Psoas muscle (tissue), 8 donors: ENCODE measurements around the gene HSD17B4. TPM values are rescaled to one million over a fixed set of nuclear protein-coding genes. Genes with fewer than 3 reads are reported as not detected.
"Not testable (repeated sequence)": the region's sequence is repeated elsewhere in the genome, so short reads cannot be mapped to it uniquely, and the experiment has no call there.

Experiments
- ATAC-seq, 4 donors: fragments of 200-7000 bp; cut with Tn5 transposase; one replicate each; pipeline ENCODE4 v1.9.1; 2020; ENCODE audit warnings: moderate library complexity in 3 of 4, mild to moderate bottlenecking in 2 of 4
- DNase-seq, 2 donors: peaks; one replicate each; pipeline ENCODE4 v3.0.0-alpha.2; 2020
- H3K27ac ChIP-seq: fragments of 200-600 bp; one replicate; pipeline ENCODE4 v1.8.0; 2022
- H3K27me3 ChIP-seq, 3 donors: fragments of 200-600 bp in 1 of 3; one replicate each; pipeline versions ENCODE4 v1.6.1 to v1.8.0; 2013 to 2022; ENCODE audit warnings: low read length in 2 of 3, mild to moderate bottlenecking in 2 of 3, moderate library complexity in 1 of 3; ENCODE audit not compliant: insufficient read depth in 3 of 3
- H3K36me3 ChIP-seq, 2 donors: fragments of 200-600 bp in 1 of 2; one replicate each; pipeline versions ENCODE4 v1.6.1 to v1.8.0; 2013 to 2022; ENCODE audit warnings: low read depth in 1 of 2, mild to moderate bottlenecking in 1 of 2, moderate library complexity in 1 of 2; ENCODE audit not compliant: insufficient read depth in 1 of 2
- H3K4me1 ChIP-seq: fragments of 200-600 bp; one replicate; pipeline ENCODE4 v1.8.0; 2022
- H3K4me3 ChIP-seq: fragments of 200-600 bp; one replicate; pipeline ENCODE4 v1.8.0; 2022; ENCODE audit warnings: mild to moderate bottlenecking
- H3K9me3 ChIP-seq: fragments of 200-600 bp; one replicate; pipeline ENCODE4 v1.8.0; 2022
- CTCF ChIP-seq: fragments of 200-600 bp; IDR thresholded peaks from one replicate; pipeline ENCODE4 v1.8.0; 2022; ENCODE audit warnings: antibody characterized with exemption
- WGBS, 3 donors: extraction: QIAGEN DNeasy Blood & Tissue Kit; methylation state at CpG; one replicate each; pipeline versions ENCODE4 v1.1.6 to v1.1.7; 2013; 5-methylcytosine and 5-hydroxymethylcytosine counted together
- intact Hi-C, 2 donors: fragments of 100-400 bp; cut with DNase I; formaldehyde crosslinking; loops; one replicate each; pipeline versions ENCODE4 v1.11.0 to v1.14.2; 2022
- polyA plus RNA-seq, 3 donors: library from polyadenylated mRNA; stranded (reverse); fragments of 200-250 nt; gene quantifications; one replicate each; pipeline ENCODE4 v1.2.3, GENCODE V29; 2013
- total RNA-seq, 4 donors: library from RNA; stranded (reverse); fragmentation: NEBNext Ultra II Directional in 2 of 4; extraction: Animal tissue kit (Norgen Biotek cat#: 25700) in 2 of 4; gene quantifications; one replicate each; pipeline versions ENCODE4 v1.2.1 to v1.2.4, GENCODE V29; 2021 to 2023
- donor health status: healthy with polysubstance abuse.
- donor health status: DM: no; HTN: no; CAD: no; lungs with moderate emphysema.
- donor health status: Bipolar disorder and iron deficiency.
- donor health status: healthy.
- donor health status: DM: yes; HTN: yes; CAD: no.
- donor health status: DM: no; HTN: no; CAD: no.
- donor health status: DM: no; HTN: no; CAD: no.
- donor health status: DM: yes; HTN: yes; CAD: no.

HSD17B4 gene
- total and polyA plus RNA-seq, 7 donors = 60.5 to 142 (median 66.8) TPM

GRCh38 chr5:119412279-119413227, 39.7 kb upstream of the HSD17B4 start:
- no peak overlapping the region for H3K27ac ChIP-seq
- TF ChIP-seq CTCF = no peak
- no peaks in the 10 kb centered on the region for H3K9me3 ChIP-seq
- WGBS, 3 donors = 38 to 40% (median 39%) methylated on average over 9 of the region's 9 CpGs
- H3K27me3 ChIP-seq = no peaks in the 10 kb centered on the region
- peak overlapping the region; percentile 64 for H3K4me3 ChIP-seq
- intact Hi-C loops = loop anchor here (2.0 to 5.0 kb wide), 2 partner anchors 424 to 425 kb away; partner anchors contain the start of gene DTWD2 (in 2 of the 2)
- H3K4me1 ChIP-seq = no peaks in the 10 kb centered on the region
- ATAC-seq = no peak
- DNase-seq = no peak
- H3K36me3 ChIP-seq = no peaks in the 10 kb centered on the region

- intact Hi-C loops = loop anchor here in 1 of 2 donors (5.0 kb wide), 1 partner anchor 427 kb away; the partner anchor contains the start of gene DTWD2
- H3K27ac ChIP-seq = not testable (repeated sequence)
These were observed 38.1 kb upstream of the HSD17B4 start for GRCh38 chr5:119414124-119414734.

GRCh38 chr5:119417891-119418605, 34.2 kb upstream of the HSD17B4 start:
- no peak for TF ChIP-seq CTCF
- Histone ChIP-seq H3K27ac (no peak overlapping the region), H3K4me3 (no peak overlapping the region), H3K27me3 (no peaks in the 10 kb centered on the region), H3K4me1 (no peaks in the 10 kb centered on the region), H3K36me3 (no peaks in the 10 kb centered on the region), H3K9me3 (no peaks in the 10 kb centered on the region)
- intact Hi-C loops = no loop called here
- DNase-seq = no peak
- no peak for ATAC-seq
- 70 to 78% (median 71%) methylated on average over 5 of the region's 5 CpGs for WGBS, 3 donors

More at GRCh38 chr5:119414124-119414734, 38.1 kb upstream of the HSD17B4 start:
- not testable (repeated sequence) for H3K4me3 ChIP-seq, H3K4me1 ChIP-seq, ATAC-seq, H3K36me3 ChIP-seq, H3K9me3 ChIP-seq, DNase-seq, H3K27me3 ChIP-seq
- 86 to 89% (median 88%) methylated on average over 13 of the region's 13 CpGs for WGBS, 3 donors

GRCh38 chr5:119418606-119419100, 33.6 kb upstream of the HSD17B4 start:
- no peaks in the 10 kb centered on the region for H3K9me3 ChIP-seq
- no peak for TF ChIP-seq CTCF
- ATAC-seq (no peak), DNase-seq (no peak)
- no peaks in the 10 kb centered on the region for H3K4me1 ChIP-seq
- intact Hi-C loops = no loop called here
- WGBS, 3 donors = 44 to 66% (median 61%) methylated on average over 2 of the region's 2 CpGs
- H3K4me3 ChIP-seq = no peak overlapping the region
- H3K27ac ChIP-seq = no peak overlapping the region
- no peaks in the 10 kb centered on the region for H3K27me3 ChIP-seq
- H3K36me3 ChIP-seq = no peaks in the 10 kb centered on the region
